ENCODE measurements around the gene DNAH1. TPM values are rescaled to one million over a fixed set of nuclear protein-coding genes. Genes with fewer than 3 reads are reported as not detected.

Gene DNAH1
- total RNA-seq, 4 donors from 2014 or later, result 1.4 to 6.8 (median 2.0) TPM

GRCh38 chr3:52374173-52374572, 58.1 kb downstream of the DNAH1 start:
- in situ Hi-C loops (cut with MboI; ENCODE audit: low sequenced_read_pairs in 4 of 4), result no loop called here
- Histone ChIP-seq H3K9me3 (no peaks in the 10 kb centered on the region), H3K27me3 (no peaks in the 10 kb centered on the region), H3K4me3 (no peak overlapping the region), H3K36me3 (no peaks in the 10 kb centered on the region), H3K4me1 (no peaks in the 10 kb centered on the region), H3K27ac (no peak overlapping the region)
- ATAC-seq, result no peak
- TF ChIP-seq, protein P1, sequence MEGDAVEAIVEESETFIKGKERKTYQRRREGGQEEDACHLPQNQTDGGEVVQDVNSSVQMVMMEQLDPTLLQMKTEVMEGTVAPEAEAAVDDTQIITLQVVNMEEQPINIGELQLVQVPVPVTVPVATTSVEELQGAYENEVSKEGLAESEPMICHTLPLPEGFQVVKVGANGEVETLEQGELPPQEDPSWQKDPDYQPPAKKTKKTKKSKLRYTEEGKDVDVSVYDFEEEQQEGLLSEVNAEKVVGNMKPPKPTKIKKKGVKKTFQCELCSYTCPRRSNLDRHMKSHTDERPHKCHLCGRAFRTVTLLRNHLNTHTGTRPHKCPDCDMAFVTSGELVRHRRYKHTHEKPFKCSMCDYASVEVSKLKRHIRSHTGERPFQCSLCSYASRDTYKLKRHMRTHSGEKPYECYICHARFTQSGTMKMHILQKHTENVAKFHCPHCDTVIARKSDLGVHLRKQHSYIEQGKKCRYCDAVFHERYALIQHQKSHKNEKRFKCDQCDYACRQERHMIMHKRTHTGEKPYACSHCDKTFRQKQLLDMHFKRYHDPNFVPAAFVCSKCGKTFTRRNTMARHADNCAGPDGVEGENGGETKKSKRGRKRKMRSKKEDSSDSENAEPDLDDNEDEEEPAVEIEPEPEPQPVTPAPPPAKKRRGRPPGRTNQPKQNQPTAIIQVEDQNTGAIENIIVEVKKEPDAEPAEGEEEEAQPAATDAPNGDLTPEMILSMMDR (IDR thresholded peaks at IDR 0.05 in 4 of 5, conservative IDR thresholded peaks at IDR 0.05 in 1 of 5), result no peak
- TF ChIP-seq POLR2A (IDR thresholded peaks at IDR 0.05), result no peak
- no peak for DNase-seq
- intact Hi-C loops (cut with DNase I; ENCODE audit: low total_unique reads), result no loop called here

- intact Hi-C loops (cut with DNase I; ENCODE audit: low total_unique reads), result no loop called here
- Histone ChIP-seq H3K9me3 (no peaks in the 10 kb centered on the region), H3K36me3 (no peaks in the 10 kb centered on the region), H3K27me3 (no peaks in the 10 kb centered on the region), H3K4me1 (no peaks in the 10 kb centered on the region), H3K27ac (no peak overlapping the region), H3K4me3 (no peak overlapping the region)
- DNase-seq, result no peak
- in situ Hi-C loops (cut with MboI; ENCODE audit: low sequenced_read_pairs in 4 of 4), result no loop called here
- no peak for TF ChIP-seq POLR2A (IDR thresholded peaks at IDR 0.05)
- TF ChIP-seq, protein P1 (IDR thresholded peaks at IDR 0.05 in 4 of 5, conservative IDR thresholded peaks at IDR 0.05 in 1 of 5), result no peak
- no peak for ATAC-seq
These were observed 63.5 kb downstream of the DNAH1 start for GRCh38 chr3:52379610-52380009.

GRCh38 chr3:52380023-52380422, 63.9 kb downstream of the DNAH1 start:
- in situ Hi-C loops (cut with MboI; ENCODE audit: low sequenced_read_pairs in 4 of 4) (no loop called here), intact Hi-C loops (cut with DNase I; ENCODE audit: low total_unique reads) (no loop called here)
- Histone ChIP-seq H3K27ac (no peak overlapping the region), H3K27me3 (no peaks in the 10 kb centered on the region), H3K9me3 (no peaks in the 10 kb centered on the region), H3K36me3 (no peaks in the 10 kb centered on the region), H3K4me1 (no peaks in the 10 kb centered on the region), H3K4me3 (no peak overlapping the region)
- ATAC-seq (no peak), DNase-seq (no peak)
- TF ChIP-seq, protein P1 (IDR thresholded peaks at IDR 0.05 in 4 of 5, conservative IDR thresholded peaks at IDR 0.05 in 1 of 5), result no peak
- no peak for TF ChIP-seq POLR2A (IDR thresholded peaks at IDR 0.05)

GRCh38 chr3:52381623-52382022, 65.5 kb downstream of the DNAH1 start:
- TF ChIP-seq, protein P1 (IDR thresholded peaks at IDR 0.05 in 4 of 5, conservative IDR thresholded peaks at IDR 0.05 in 1 of 5), result no peak
- no peak for TF ChIP-seq POLR2A (IDR thresholded peaks at IDR 0.05)
- no peak for ATAC-seq
- in situ Hi-C loops (cut with MboI; ENCODE audit: low sequenced_read_pairs in 4 of 4), result no loop called here
- no peaks in the 10 kb centered on the region for H3K36me3 ChIP-seq
- no peak for DNase-seq
- no peaks in the 10 kb centered on the region for H3K9me3 ChIP-seq
- H3K4me3 ChIP-seq, result no peak overlapping the region
- intact Hi-C loops (cut with DNase I; ENCODE audit: low total_unique reads), result no loop called here
- no peak overlapping the region for H3K27ac ChIP-seq
- no peaks in the 10 kb centered on the region for H3K27me3 ChIP-seq
- H3K4me1 ChIP-seq, result no peaks in the 10 kb centered on the region

GRCh38 chr3:52383446-52383845, 67.3 kb downstream of the DNAH1 start:
- no peak for ATAC-seq
- no peaks in the 10 kb centered on the region for H3K4me1 ChIP-seq
- TF ChIP-seq POLR2A (IDR thresholded peaks at IDR 0.05), result no peak
- TF ChIP-seq, protein P1 (IDR thresholded peaks at IDR 0.05 in 4 of 5, conservative IDR thresholded peaks at IDR 0.05 in 1 of 5), result no peak
- in situ Hi-C loops (cut with MboI; ENCODE audit: low sequenced_read_pairs in 4 of 4), result no loop called here
- no peak overlapping the region for H3K4me3 ChIP-seq
- no peak for DNase-seq
- H3K36me3 ChIP-seq, result no peaks in the 10 kb centered on the region
- intact Hi-C loops (cut with DNase I; ENCODE audit: low total_unique reads), result no loop called here
- no peaks in the 10 kb centered on the region for H3K27me3 ChIP-seq
- no peak overlapping the region for H3K27ac ChIP-seq
- no peaks in the 10 kb centered on the region for H3K9me3 ChIP-seq
